Activated CD8-positive, alpha-beta memory T cell treated with anti-CD3 and anti-CD28 coated beads for 24 hours (primary cell): ENCODE results near the gene GPR142.

Experiments used
- DNase-seq: peaks from one replicate; pipeline ENCODE4 v3.0.0-alpha.2; 2020

GPR142 gene

GRCh38 chr17:74345433-74346241, 21.7 kb upstream of the GPR142 start:
- DNase-seq, result no peak

- no peak for DNase-seq
These were observed 19.7 kb upstream of the GPR142 start for GRCh38 chr17:74347646-74348045.

- DNase-seq, result no peak
These were observed 18.2 kb upstream of the GPR142 start for GRCh38 chr17:74349120-74349519.

- DNase-seq, result no peak
These were observed 16.8 kb upstream of the GPR142 start for GRCh38 chr17:74350486-74350885.

- no peak for DNase-seq
These were observed 15.6 kb upstream of the GPR142 start for GRCh38 chr17:74351552-74352210.

GRCh38 chr17:74353446-74354060, 13.8 kb upstream of the GPR142 start:
- DNase-seq, result no peak

- DNase-seq, result peak; percentile 71
These were observed 13.2 kb upstream of the GPR142 start for GRCh38 chr17:74354123-74354522.

GRCh38 chr17:74354561-74354960, 12.7 kb upstream of the GPR142 start:
- no peak for DNase-seq

GRCh38 chr17:74355065-74355464, 12.2 kb upstream of the GPR142 start:
- DNase-seq, result no peak

GRCh38 chr17:74356646-74357465, 10.4 kb upstream of the GPR142 start:
- DNase-seq, result no peak

GRCh38 chr17:74357466-74357809, 9.9 kb upstream of the GPR142 start:
- no peak for DNase-seq

GRCh38 chr17:74358697-74359096, 8.6 kb upstream of the GPR142 start:
- DNase-seq, result no peak

- DNase-seq, result no peak
These were observed 7.4 kb upstream of the GPR142 start for GRCh38 chr17:74359916-74360315.

GRCh38 chr17:74360899-74361229, 6.4 kb upstream of the GPR142 start:
- DNase-seq, result no peak

GRCh38 chr17:74361230-74362068, 5.9 kb upstream of the GPR142 start, which contains the start of gene BTBD17:
Gene BTBD17 (minus strand): TSS chr17:74361868. CDS start chr17:74361819, 49 bp downstream.
- DNase-seq, result peak; percentile 71

GRCh38 chr17:74362069-74362405, 5.3 kb upstream of the GPR142 start:
- no peak for DNase-seq

GRCh38 chr17:74362810-74363498, 4.4 kb upstream of the GPR142 start:
- no peak for DNase-seq

GRCh38 chr17:74368341-74369081, 1.2 kb downstream of the GPR142 start:
- DNase-seq, result peak; percentile 91

- peak; percentile 81 for DNase-seq
These were observed 1.9 kb downstream of the GPR142 start for GRCh38 chr17:74369221-74369620.

- DNase-seq, result no peak
These were observed 2.6 kb downstream of the GPR142 start for GRCh38 chr17:74369665-74370490.
